CD14-positive monocyte (primary cell): ENCODE results near the gene FOXJ2. TPM values are rescaled to one million over a fixed set of nuclear protein-coding genes. Genes with fewer than 3 reads are reported as not detected.
"Not testable (repeated sequence)": the region's sequence is repeated elsewhere in the genome, so short reads cannot be mapped to it uniquely, and the experiment has no call there.

Source experiments
- DNase-seq, 3 donors: peaks; one replicate each; pipeline ENCODE4 v3.0.0-alpha.2; 2011 to 2022
- H2AFZ ChIP-seq: 2 replicates; pipeline ENCODE4 v1.6.0; 2012; ENCODE audit warnings: mild to moderate bottlenecking, low read depth, low read length, inconsistent platforms; ENCODE audit not compliant: insufficient read depth, poor library complexity, severe bottlenecking
- H3K27ac ChIP-seq, 2 donors: 1 replicate in 1 of 2; 2 replicates in 1 of 2; pipeline ENCODE4 v1.5.1; 2012 to 2013; ENCODE audit warnings: low read length in 2 of 2, control low read depth in 1 of 2, inconsistent platforms in 1 of 2, low read depth in 1 of 2, mild to moderate bottlenecking in 1 of 2
- H3K27me3 ChIP-seq, 2 donors: one replicate each; pipeline versions ENCODE4 v1.6.0 to v1.6.1; 2011 to 2013; ENCODE audit warnings: low read length in 2 of 2; ENCODE audit not compliant: control insufficient read depth in 2 of 2, insufficient read depth in 2 of 2
- H3K36me3 ChIP-seq, 2 donors: replicated peaks in 1 of 2; 1 replicate in 1 of 2; 2 replicates in 1 of 2; pipeline versions ENCODE4 v1.5.1 to v1.6.1; 2012 to 2013; ENCODE audit warnings: low read length in 2 of 2, control low read depth in 1 of 2, inconsistent platforms in 1 of 2, mild to moderate bottlenecking in 1 of 2; ENCODE audit not compliant: insufficient read depth in 2 of 2, control insufficient read depth in 1 of 2
- H3K4me1 ChIP-seq, 2 donors: 1 replicate in 1 of 2; 2 replicates in 1 of 2; pipeline versions ENCODE4 v1.5.1 to v1.6.1; 2012 to 2013; ENCODE audit warnings: low read length in 2 of 2, control low read depth in 1 of 2, inconsistent platforms in 1 of 2, mild to moderate bottlenecking in 1 of 2, moderate library complexity in 1 of 2; ENCODE audit not compliant: insufficient read depth in 2 of 2, control insufficient read depth in 1 of 2
- H3K4me2 ChIP-seq: replicated peaks from 2 replicates; pipeline ENCODE3; 2012; ENCODE audit warnings: low read length, moderate library complexity, mild to moderate bottlenecking; ENCODE audit not compliant: poor library complexity, severe bottlenecking; ENCODE audit errors: extremely low read depth
- H3K4me3 ChIP-seq, 3 experiments: fragments of 200-600 bp in 1 of 3; sonication (generic) in 1 of 3; replicated peaks in 1 of 3; 1 replicate in 2 of 3; 2 replicates in 1 of 3; pipeline ENCODE4 v1.5.1; 2011 to 2013; ENCODE audit warnings: low read length in 3 of 3, mild to moderate bottlenecking in 3 of 3, control low read depth in 2 of 3, low read depth in 2 of 3, inconsistent platforms in 1 of 3, moderate library complexity in 1 of 3
- H3K79me2 ChIP-seq: 2 replicates; pipeline ENCODE4 v1.6.0; 2012; ENCODE audit warnings: mild to moderate bottlenecking, control low read depth, inconsistent platforms, low read length, moderate library complexity; ENCODE audit not compliant: insufficient read depth
- H3K9ac ChIP-seq: 2 replicates; pipeline ENCODE4 v1.6.0; 2017; ENCODE audit warnings: low read length, mild to moderate bottlenecking; ENCODE audit not compliant: insufficient read depth, poor library complexity, severe bottlenecking
- H3K9me3 ChIP-seq, 2 donors: replicated peaks in 1 of 2; 1 replicate in 1 of 2; 2 replicates in 1 of 2; pipeline versions ENCODE4 v1.5.1 to v1.6.1; 2012 to 2013; ENCODE audit warnings: low read length in 2 of 2, control low read depth in 1 of 2; ENCODE audit not compliant: control insufficient read depth in 1 of 2, insufficient read depth in 1 of 2
- H4K20me1 ChIP-seq: 2 replicates; pipeline ENCODE4 v1.6.0; 2012; ENCODE audit warnings: mild to moderate bottlenecking, low read length, control low read depth, moderate library complexity; ENCODE audit not compliant: insufficient read depth
- H3K27ac Mint-ChIP-seq, 7 donors: one replicate each; pipeline ENCODE4 v1.8.0; 2020; ENCODE audit warnings: mild to moderate bottlenecking in 7 of 7, mixed read lengths in 7 of 7, moderate library complexity in 6 of 7, inconsistent platforms in 2 of 7
- H3K27me3 Mint-ChIP-seq, 3 donors: one replicate each; pipeline ENCODE4 v1.8.0; 2021 to 2022; ENCODE audit warnings: low read depth in 3 of 3, mild to moderate bottlenecking in 3 of 3, mixed read lengths in 3 of 3, moderate library complexity in 3 of 3, inconsistent platforms in 1 of 3
- H3K36me3 Mint-ChIP-seq, 2 donors: one replicate each; pipeline ENCODE4 v1.8.0; 2020; ENCODE audit warnings: mixed read lengths in 2 of 2, inconsistent platforms in 1 of 2, mild to moderate bottlenecking in 1 of 2
- H3K4me1 Mint-ChIP-seq: one replicate; pipeline ENCODE4 v1.8.0; 2020; ENCODE audit warnings: mild to moderate bottlenecking, mixed read lengths
- H3K4me3 Mint-ChIP-seq, 2 donors: one replicate each; pipeline ENCODE4 v1.8.0; 2020; ENCODE audit warnings: mild to moderate bottlenecking in 2 of 2, mixed read lengths in 2 of 2, moderate library complexity in 1 of 2
- H3K9me3 Mint-ChIP-seq, 7 donors: one replicate each; pipeline ENCODE4 v1.8.0; 2020 to 2022; ENCODE audit warnings: mixed read lengths in 7 of 7, mild to moderate bottlenecking in 6 of 7, moderate library complexity in 6 of 7, inconsistent platforms in 2 of 7
- WGBS: methylation state at CpG from one replicate; pipeline ENCODE4 v1.1.5; 2013; ENCODE audit warnings: missing lambda C conversion rate; ENCODE audit not compliant: insufficient coverage; 5-methylcytosine and 5-hydroxymethylcytosine counted together
- intact Hi-C, 2 donors: fragments of 100-400 bp; cut with micrococcal nuclease; formaldehyde crosslinking; loops; one replicate each; pipeline versions ENCODE4 v1.15.0 to v1.15.1; 2023
- polyA plus RNA-seq, 3 donors: library from polyadenylated mRNA; depleted of rRNA in 1 of 3; unstranded in 2 of 3; stranded (reverse) in 1 of 3; fragments of 300-500 nt in 2 of 3; fragments of >200 nt in 1 of 3; fragmentation: Illumina TruSeq in 2 of 3; gene quantifications; 1 replicate in 2 of 3; 2 replicates in 1 of 3; pipeline ENCODE4 v1.2.3, GENCODE V29; 2012 to 2021
- TF ChIP-seq, protein P1 (sequence below): fragments of 200-600 bp; IDR thresholded peaks from one replicate; pipeline ENCODE4 v1.8.0; 2022; ENCODE audit warnings: antibody characterized with exemption, mild to moderate bottlenecking

FOXJ2 gene
- polyA plus RNA-seq, 3 donors = 4.9 to 15.0 (median 7.4) TPM

- H3K79me2 ChIP-seq, H3K4me3 ChIP-seq, H3K36me3 Mint-ChIP-seq, H3K9ac ChIP-seq, H3K4me2 ChIP-seq, H3K9me3 ChIP-seq, H4K20me1 ChIP-seq, H3K4me1 Mint-ChIP-seq, H3K4me3 Mint-ChIP-seq, H2AFZ ChIP-seq, H3K36me3 ChIP-seq, intact Hi-C loops, H3K27me3 Mint-ChIP-seq, H3K4me1 ChIP-seq, H3K27ac ChIP-seq, H3K27me3 ChIP-seq: not testable (repeated sequence)
- DNase-seq = peak in 1 of 3 donors; percentile 58
- WGBS = 100% methylated on average over 3 of the region's 4 CpGs
- H3K27ac Mint-ChIP-seq = peak overlapping the region in 1 of 7 donors; percentile 31
- peaks cover 2 to 13% (median 8%) of the 10 kb centered on the region in 7 donors for H3K9me3 Mint-ChIP-seq
These were observed 31.0 kb upstream of the FOXJ2 start for GRCh38 chr12:8001496-8001895.

DNA sequence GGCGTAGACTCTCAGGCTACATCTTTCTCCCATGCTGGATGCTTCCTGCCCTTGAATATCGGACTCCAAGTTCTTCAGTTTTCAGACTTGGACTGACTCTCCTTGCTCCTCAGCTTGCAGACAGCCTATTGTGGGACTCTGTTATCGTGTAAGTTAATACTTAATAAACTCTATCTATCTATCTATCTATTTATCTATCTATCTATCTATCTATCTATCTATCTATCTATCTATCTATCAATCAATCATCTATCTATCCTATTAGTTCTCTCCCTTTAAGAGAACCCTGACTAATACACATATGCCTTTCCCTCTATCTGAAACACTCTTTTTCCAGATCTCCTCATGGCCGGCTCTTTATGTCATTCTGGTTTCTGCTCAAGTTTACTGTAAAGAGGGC lies 27.6 kb upstream of the FOXJ2 start:
- H2AFZ ChIP-seq, H3K36me3 Mint-ChIP-seq, H3K4me3 Mint-ChIP-seq, H3K27ac ChIP-seq, H3K4me2 ChIP-seq, H3K4me1 Mint-ChIP-seq, H3K9me3 Mint-ChIP-seq, H3K27me3 ChIP-seq, H4K20me1 ChIP-seq, DNase-seq, H3K79me2 ChIP-seq, H3K4me3 ChIP-seq, H3K27me3 Mint-ChIP-seq, H3K4me1 ChIP-seq, H3K36me3 ChIP-seq, intact Hi-C loops, H3K9ac ChIP-seq, H3K27ac Mint-ChIP-seq, H3K9me3 ChIP-seq: not testable (repeated sequence)
- 83% methylated on average over 2 of the region's 4 CpGs for WGBS

GRCh38 chr12:8011331-8011730 lies 21.2 kb upstream of the FOXJ2 start:
- H3K27ac Mint-ChIP-seq = peak overlapping the region in 1 of 7 donors; percentile 68
- Histone ChIP-seq H3K4me3 (no peak overlapping the region), H3K9ac (no peak overlapping the region), H3K27me3 (no peaks in the 10 kb centered on the region), H3K79me2 (no peaks in the 10 kb centered on the region), H3K9me3 (no peaks in the 10 kb centered on the region), H3K4me2 (no peak overlapping the region), H2AFZ (no peak overlapping the region), H3K36me3 (no peaks in the 10 kb centered on the region), H3K27ac (no peak overlapping the region), H3K4me1 (no peaks in the 10 kb centered on the region), H4K20me1 (no peaks in the 10 kb centered on the region)
- no peaks in the 10 kb centered on the region for H3K9me3 Mint-ChIP-seq
- H3K4me3 Mint-ChIP-seq = no peak overlapping the region
- no peaks in the 10 kb centered on the region for H3K4me1 Mint-ChIP-seq
- 95% methylated on average over 6 of the region's 7 CpGs for WGBS
- no peaks in the 10 kb centered on the region for H3K36me3 Mint-ChIP-seq
- H3K27me3 Mint-ChIP-seq = peaks cover 2 to 3% (median 3%) of the 10 kb centered on the region in 3 donors
- intact Hi-C loops = no loop called here
- TF ChIP-seq, protein P1, sequence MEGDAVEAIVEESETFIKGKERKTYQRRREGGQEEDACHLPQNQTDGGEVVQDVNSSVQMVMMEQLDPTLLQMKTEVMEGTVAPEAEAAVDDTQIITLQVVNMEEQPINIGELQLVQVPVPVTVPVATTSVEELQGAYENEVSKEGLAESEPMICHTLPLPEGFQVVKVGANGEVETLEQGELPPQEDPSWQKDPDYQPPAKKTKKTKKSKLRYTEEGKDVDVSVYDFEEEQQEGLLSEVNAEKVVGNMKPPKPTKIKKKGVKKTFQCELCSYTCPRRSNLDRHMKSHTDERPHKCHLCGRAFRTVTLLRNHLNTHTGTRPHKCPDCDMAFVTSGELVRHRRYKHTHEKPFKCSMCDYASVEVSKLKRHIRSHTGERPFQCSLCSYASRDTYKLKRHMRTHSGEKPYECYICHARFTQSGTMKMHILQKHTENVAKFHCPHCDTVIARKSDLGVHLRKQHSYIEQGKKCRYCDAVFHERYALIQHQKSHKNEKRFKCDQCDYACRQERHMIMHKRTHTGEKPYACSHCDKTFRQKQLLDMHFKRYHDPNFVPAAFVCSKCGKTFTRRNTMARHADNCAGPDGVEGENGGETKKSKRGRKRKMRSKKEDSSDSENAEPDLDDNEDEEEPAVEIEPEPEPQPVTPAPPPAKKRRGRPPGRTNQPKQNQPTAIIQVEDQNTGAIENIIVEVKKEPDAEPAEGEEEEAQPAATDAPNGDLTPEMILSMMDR = no peak
- no peak for DNase-seq
